GM10248 (cell line): ENCODE measurements around the gene EFL1.

ENCODE experiments used
- CTCF ChIA-PET: fragments of 300-600 bp; sonication (Branson Sonifier 250); formaldehyde crosslinking; extraction: SDS; loops from one replicate; lab custom pipeline; 2021; ENCODE audit warnings: antibody characterized with exemption; lab: Yijun Ruan, JAX
- POLR2A ChIA-PET: fragments of 350-650 bp; sonication (Branson Sonifier 250); formaldehyde crosslinking; extraction: SDS; loops from one replicate; lab custom pipeline; 2020; ENCODE audit warnings: antibody characterized with exemption; lab: Yijun Ruan, JAX
- DNase-seq: peaks from one replicate; pipeline ENCODE4 v3.0.0; 2012; ENCODE audit errors: extremely low spot score
- CTCF ChIP-seq: IDR thresholded peaks from 2 replicates; pipeline ENCODE4 v1.5.1; 2012; ENCODE audit warnings: mild to moderate bottlenecking, low read depth; ENCODE audit errors: extremely low read depth, missing control alignments, control extremely low read depth

EFL1 gene

DNA sequence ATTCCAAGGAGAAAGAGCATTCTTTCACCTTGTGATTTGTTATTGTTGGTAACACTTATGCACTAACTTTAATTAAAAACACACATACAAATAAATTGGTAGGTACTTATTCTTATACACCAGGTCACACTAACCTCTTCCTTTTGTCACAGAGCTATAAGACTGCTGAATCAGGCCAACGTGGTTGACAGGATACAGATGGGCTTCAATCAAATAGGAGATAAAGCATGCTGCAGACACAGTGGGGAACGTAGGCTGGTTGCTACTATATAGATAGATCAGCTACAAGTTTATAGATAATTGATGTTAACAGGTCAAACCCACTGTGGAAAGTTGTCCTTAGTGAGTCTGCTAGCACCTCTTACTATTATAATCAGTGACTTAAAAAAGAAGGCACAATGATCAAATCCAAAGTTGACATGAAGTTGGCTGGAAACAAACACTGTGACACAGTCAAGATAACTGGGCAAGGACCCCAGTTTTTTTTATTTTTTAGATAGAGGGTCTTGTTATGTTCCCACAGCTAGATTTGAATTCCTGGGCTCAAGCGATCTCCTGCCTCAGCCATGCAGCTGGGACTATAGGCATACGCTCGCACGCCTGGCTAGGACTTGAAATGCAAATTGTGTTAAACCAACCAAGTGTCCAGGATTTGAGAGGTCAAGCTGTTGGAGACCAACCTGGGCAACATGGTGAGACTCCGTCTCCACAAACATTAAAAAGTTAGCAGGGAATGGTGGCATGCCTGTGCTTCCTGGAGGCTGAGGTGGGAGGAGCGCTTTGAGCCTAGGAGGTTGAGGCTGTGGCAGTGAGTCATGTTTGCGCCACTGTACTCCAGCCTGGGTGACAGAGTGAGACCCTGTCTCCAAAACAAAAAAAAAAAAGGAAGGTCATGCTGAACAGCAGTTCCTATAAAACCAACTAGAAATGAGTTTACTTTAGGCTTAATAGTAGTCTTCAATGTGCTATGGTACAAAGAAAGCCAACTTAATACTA is 118.8 kb downstream of the EFL1 start:
- POLR2A ChIA-PET: no interaction called here
- no peak for DNase-seq

DNA sequence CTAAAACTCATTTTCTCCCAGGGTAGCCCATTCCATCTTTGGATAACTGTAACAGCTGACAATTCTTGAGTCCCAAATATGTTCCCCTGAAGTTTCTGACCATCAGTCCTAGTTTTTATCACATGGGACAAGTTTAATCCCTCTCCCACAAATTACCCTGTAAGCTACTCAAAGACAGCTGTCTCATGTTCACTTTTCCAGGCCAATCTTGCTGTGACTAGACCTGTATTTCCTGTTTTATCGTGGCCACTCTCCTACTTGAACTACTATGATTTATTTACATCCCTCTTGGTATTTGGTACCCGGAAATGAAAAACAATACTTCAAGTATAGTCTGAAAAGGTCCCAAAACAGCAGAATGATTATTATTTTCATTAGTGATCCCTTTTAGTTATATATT is 121.6 kb downstream of the EFL1 start:
- POLR2A ChIA-PET: no interaction called here
- TF ChIP-seq CTCF: no peak
- CTCF ChIA-PET: interaction anchor here (0.8 to 2.3 kb wide), 9 partner anchors 12 to 72 kb away, joined by 3 to 10 read pairs (median 5); no protein-coding TSS in a partner anchor
- DNase-seq: no peak

More for the DNA sequence above, 118.8 kb downstream of the EFL1 start:
- TF ChIP-seq CTCF: no peak
- CTCF ChIA-PET: interaction anchor here (1.3 to 1.9 kb wide), 4 partner anchors 9 to 55 kb away, joined by 4 to 9 read pairs (median 5); no protein-coding TSS in a partner anchor

- ChIA-PET POLR2A (no interaction called here), CTCF (interaction anchor here (0.8 to 2.3 kb wide), 12 partner anchors 9 to 73 kb away, joined by 3 to 10 read pairs (median 4); no protein-coding TSS in a partner anchor)
- no peak for DNase-seq
- TF ChIP-seq CTCF: peak; percentile 42
Measured at GRCh38 chr15:82139823-82140268, 122.7 kb downstream of the EFL1 start.

GRCh38 chr15:82138306-82138705 is 124.2 kb downstream of the EFL1 start:
- ChIA-PET POLR2A (no interaction called here), CTCF (interaction anchor here (1.8 kb wide), 1 partner anchor 11 kb away, joined by 5 read pairs; no protein-coding TSS in a partner anchor)
- DNase-seq: no peak
- TF ChIP-seq CTCF: no peak

DNA sequence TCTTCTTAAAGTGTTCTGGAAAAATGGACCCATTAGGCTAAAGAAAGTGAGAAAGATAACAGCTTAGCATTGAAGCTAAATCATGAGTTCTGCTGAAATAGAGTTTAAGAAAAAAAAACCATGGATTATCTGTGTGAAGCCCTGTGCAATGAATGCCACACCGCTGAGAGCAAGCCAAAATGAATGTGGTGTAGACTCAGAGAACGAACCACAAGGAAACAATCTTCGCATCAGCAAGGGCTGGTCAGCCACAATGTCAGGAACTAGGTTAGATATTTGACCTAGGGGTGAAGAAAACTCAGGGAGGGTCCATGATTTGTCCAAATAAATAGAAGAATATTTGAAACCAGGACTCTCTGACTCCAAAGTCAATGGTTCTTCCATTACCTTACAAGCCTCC is 125.3 kb downstream of the EFL1 start:
- no peak for DNase-seq
- POLR2A ChIA-PET: no interaction called here
- CTCF ChIA-PET: interaction anchor here (1.3 to 1.8 kb wide), 2 partner anchors 10 to 15 kb away, joined by 3 to 5 read pairs; no protein-coding TSS in a partner anchor
- TF ChIP-seq CTCF: no peak

- ChIA-PET CTCF (interaction anchor here (1.0 to 2.2 kb wide), 2 partner anchors 19 to 28 kb away, joined by 4 to 13 read pairs; no protein-coding TSS in a partner anchor), POLR2A (no interaction called here)
- TF ChIP-seq CTCF: no peak
- no peak for DNase-seq
Measured at GRCh38 chr15:82136120-82136519, 126.4 kb downstream of the EFL1 start.
